ENCODE data around the gene SLC32A1.

- no peak for TF ChIP-seq CTCF (IDR thresholded peaks at IDR 0.05)
- no peak for TF ChIP-seq EZH2phosphoT487 (IDR thresholded peaks at IDR 0.05)
- TF ChIP-seq EZH2 (IDR thresholded peaks at IDR 0.05), result no peak
These were observed 31.1 kb downstream of the SLC32A1 start for GRCh38 chr20:38755324-38755910.
